ENCODE data around the gene AKAP12.
A peak's percentile ranks its signal among the peaks of the same experiment; 100 is the strongest.
"Not testable (repeated sequence)": the region's sequence is repeated elsewhere in the genome, so short reads cannot be mapped to it uniquely, and the experiment has no call there.

AKAP12 gene

GRCh38 chr6:151382631-151383030 lies 142.9 kb downstream of the AKAP12 start:
- not testable (repeated sequence) for DNase-seq (ENCODE audit: low read depth)

GRCh38 chr6:151384151-151384550 lies 144.4 kb downstream of the AKAP12 start:
- no peak for DNase-seq (ENCODE audit: low read depth)

- no peak for DNase-seq (ENCODE audit: low read depth)
These were observed 145.4 kb downstream of the AKAP12 start for GRCh38 chr6:151385177-151385576.

GRCh38 chr6:151387175-151387970 lies 147.6 kb downstream of the AKAP12 start:
- DNase-seq (ENCODE audit: low read depth), result no peak

- DNase-seq (ENCODE audit: low read depth), result no peak
These were observed 148.5 kb downstream of the AKAP12 start for GRCh38 chr6:151388236-151388635.

- no peak for DNase-seq (ENCODE audit: low read depth)
These were observed 149.3 kb downstream of the AKAP12 start for GRCh38 chr6:151388997-151389617.

GRCh38 chr6:151389618-151390275 lies 150.0 kb downstream of the AKAP12 start:
- DNase-seq (ENCODE audit: low read depth), result no peak

GRCh38 chr6:151390276-151390850 lies 150.6 kb downstream of the AKAP12 start:
- DNase-seq (ENCODE audit: low read depth), result peak; percentile 92

- no peak for DNase-seq (ENCODE audit: low read depth)
These were observed 151.2 kb downstream of the AKAP12 start for GRCh38 chr6:151390851-151391470.

GRCh38 chr6:151391471-151392413 lies 152.0 kb downstream of the AKAP12 start, which contains the start of gene ZBTB2:
ZBTB2 (minus strand) TSS chr6:151391559; CDS start chr6:151373637, 17,922 bp downstream.
- no peak for DNase-seq (ENCODE audit: low read depth)

GRCh38 chr6:151392427-151392826 lies 152.7 kb downstream of the AKAP12 start:
- no peak for DNase-seq (ENCODE audit: low read depth)

GRCh38 chr6:151393410-151393809 lies 153.6 kb downstream of the AKAP12 start:
- no peak for DNase-seq (ENCODE audit: low read depth)

GRCh38 chr6:151399679-151400078 lies 159.9 kb downstream of the AKAP12 start:
- DNase-seq (ENCODE audit: low read depth), result no peak

GRCh38 chr6:151400473-151400872 lies 160.7 kb downstream of the AKAP12 start:
- no peak for DNase-seq (ENCODE audit: low read depth)

GRCh38 chr6:151402228-151402627 lies 162.5 kb downstream of the AKAP12 start:
- no peak for DNase-seq (ENCODE audit: low read depth)

- no peak for DNase-seq (ENCODE audit: low read depth)
These were observed 164.1 kb downstream of the AKAP12 start for GRCh38 chr6:151403919-151404308.

All from CMK (cell line).